DOHH2 (cell line): Measurements from ENCODE around the gene ASPN.

Experiments used
- H3F3A ChIP-seq: fragments of 200-600 bp; sonication (generic), shearing (Covaris generic); 2 replicates; pipeline ENCODE4 v1.6.0; 2016; ENCODE audit warnings: antibody characterized with exemption, mild to moderate bottlenecking; ENCODE audit not compliant: control insufficient read depth, insufficient read depth
- H3K27ac ChIP-seq: fragments of 200-600 bp; sonication (generic); 2 replicates; pipeline ENCODE4 v1.5.1; 2014; ENCODE audit warnings: low read depth, mild to moderate bottlenecking, low read length, moderate library complexity
- H3K27me3 ChIP-seq: fragments of 200-600 bp; sonication (generic); 2 replicates; pipeline ENCODE4 v1.6.1; 2014; ENCODE audit warnings: mild to moderate bottlenecking, low read length, mixed read lengths; ENCODE audit not compliant: control insufficient read depth
- H3K36me3 ChIP-seq: fragments of 200-600 bp; sonication (generic); 2 replicates; pipeline ENCODE4 v1.6.1; 2014; ENCODE audit warnings: mild to moderate bottlenecking, low read length, moderate library complexity, mixed read lengths; ENCODE audit not compliant: control insufficient read depth
- H3K4me1 ChIP-seq: fragments of 200-600 bp; sonication (generic); 2 replicates; pipeline ENCODE4 v1.6.1; 2014; ENCODE audit warnings: mild to moderate bottlenecking, low read length, mixed read lengths; ENCODE audit not compliant: control insufficient read depth
- H3K4me2 ChIP-seq: fragments of 200-600 bp; sonication (generic); 2 replicates; pipeline ENCODE4 v1.6.0; 2014; ENCODE audit warnings: mild to moderate bottlenecking, low read length, moderate library complexity
- H3K4me3 ChIP-seq: fragments of 200-600 bp; sonication (generic); 2 replicates; pipeline ENCODE4 v1.5.1; 2014; ENCODE audit warnings: mild to moderate bottlenecking, low read length, mixed read lengths
- H3K79me2 ChIP-seq: fragments of 200-600 bp; sonication (generic); 2 replicates; pipeline ENCODE4 v1.6.1; 2014; ENCODE audit warnings: mild to moderate bottlenecking, low read length, mixed read lengths; ENCODE audit not compliant: control insufficient read depth
- H3K9me2 ChIP-seq: fragments of 200-600 bp; sonication (generic); replicated peaks from 2 replicates; pipeline ENCODE4 v1.6.1; 2014; ENCODE audit warnings: mild to moderate bottlenecking, low read length, mixed read lengths; ENCODE audit not compliant: control insufficient read depth
- H3K9me3 ChIP-seq: fragments of 200-600 bp; sonication (generic); 2 replicates; pipeline ENCODE4 v1.6.1; 2014; ENCODE audit warnings: antibody characterized with exemption, low read length, mixed read lengths; ENCODE audit not compliant: control insufficient read depth, insufficient read depth
- H4K20me1 ChIP-seq: fragments of 200-600 bp; sonication (generic); 2 replicates; pipeline ENCODE4 v1.6.0; 2014; ENCODE audit warnings: low read depth, mild to moderate bottlenecking, antibody characterized with exemption, low read length, moderate library complexity; ENCODE audit not compliant: control insufficient read depth, insufficient read depth
- EZH2phosphoT487 ChIP-seq: fragments of 200-600 bp; sonication (generic); IDR thresholded peaks from 2 replicates; pipeline ENCODE4 v1.6.1; 2017; ENCODE audit warnings: borderline replicate concordance, mild to moderate bottlenecking, antibody characterized with exemption, low read length, moderate library complexity, mixed read lengths
- TF ChIP-seq, protein P1 (sequence below): fragments of 200-600 bp; sonication (generic); IDR thresholded peaks from one replicate; pipeline ENCODE4 v1.5.1; 2014; ENCODE audit warnings: antibody characterized with exemption, mild to moderate bottlenecking, low read depth, low read length; ENCODE audit not compliant: poor library complexity, severe bottlenecking

Gene ASPN

GRCh38 chr9:92524881-92525280 lies 42.6 kb upstream of the ASPN start:
- Histone ChIP-seq H3K4me3 (no peak overlapping the region), H3K27ac (no peak overlapping the region), H3K9me2 (no peaks in the 10 kb centered on the region), H3F3A (no peaks in the 10 kb centered on the region), H3K27me3 (no peaks in the 10 kb centered on the region), H3K4me1 (no peaks in the 10 kb centered on the region), H3K79me2 (no peaks in the 10 kb centered on the region), H3K4me2 (no peak overlapping the region), H3K36me3 (no peaks in the 10 kb centered on the region), H4K20me1 (no peaks in the 10 kb centered on the region), H3K9me3 (no peaks in the 10 kb centered on the region)
- TF ChIP-seq, protein P1, sequence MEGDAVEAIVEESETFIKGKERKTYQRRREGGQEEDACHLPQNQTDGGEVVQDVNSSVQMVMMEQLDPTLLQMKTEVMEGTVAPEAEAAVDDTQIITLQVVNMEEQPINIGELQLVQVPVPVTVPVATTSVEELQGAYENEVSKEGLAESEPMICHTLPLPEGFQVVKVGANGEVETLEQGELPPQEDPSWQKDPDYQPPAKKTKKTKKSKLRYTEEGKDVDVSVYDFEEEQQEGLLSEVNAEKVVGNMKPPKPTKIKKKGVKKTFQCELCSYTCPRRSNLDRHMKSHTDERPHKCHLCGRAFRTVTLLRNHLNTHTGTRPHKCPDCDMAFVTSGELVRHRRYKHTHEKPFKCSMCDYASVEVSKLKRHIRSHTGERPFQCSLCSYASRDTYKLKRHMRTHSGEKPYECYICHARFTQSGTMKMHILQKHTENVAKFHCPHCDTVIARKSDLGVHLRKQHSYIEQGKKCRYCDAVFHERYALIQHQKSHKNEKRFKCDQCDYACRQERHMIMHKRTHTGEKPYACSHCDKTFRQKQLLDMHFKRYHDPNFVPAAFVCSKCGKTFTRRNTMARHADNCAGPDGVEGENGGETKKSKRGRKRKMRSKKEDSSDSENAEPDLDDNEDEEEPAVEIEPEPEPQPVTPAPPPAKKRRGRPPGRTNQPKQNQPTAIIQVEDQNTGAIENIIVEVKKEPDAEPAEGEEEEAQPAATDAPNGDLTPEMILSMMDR, result no peak
- TF ChIP-seq EZH2phosphoT487, result no peak

DNA sequence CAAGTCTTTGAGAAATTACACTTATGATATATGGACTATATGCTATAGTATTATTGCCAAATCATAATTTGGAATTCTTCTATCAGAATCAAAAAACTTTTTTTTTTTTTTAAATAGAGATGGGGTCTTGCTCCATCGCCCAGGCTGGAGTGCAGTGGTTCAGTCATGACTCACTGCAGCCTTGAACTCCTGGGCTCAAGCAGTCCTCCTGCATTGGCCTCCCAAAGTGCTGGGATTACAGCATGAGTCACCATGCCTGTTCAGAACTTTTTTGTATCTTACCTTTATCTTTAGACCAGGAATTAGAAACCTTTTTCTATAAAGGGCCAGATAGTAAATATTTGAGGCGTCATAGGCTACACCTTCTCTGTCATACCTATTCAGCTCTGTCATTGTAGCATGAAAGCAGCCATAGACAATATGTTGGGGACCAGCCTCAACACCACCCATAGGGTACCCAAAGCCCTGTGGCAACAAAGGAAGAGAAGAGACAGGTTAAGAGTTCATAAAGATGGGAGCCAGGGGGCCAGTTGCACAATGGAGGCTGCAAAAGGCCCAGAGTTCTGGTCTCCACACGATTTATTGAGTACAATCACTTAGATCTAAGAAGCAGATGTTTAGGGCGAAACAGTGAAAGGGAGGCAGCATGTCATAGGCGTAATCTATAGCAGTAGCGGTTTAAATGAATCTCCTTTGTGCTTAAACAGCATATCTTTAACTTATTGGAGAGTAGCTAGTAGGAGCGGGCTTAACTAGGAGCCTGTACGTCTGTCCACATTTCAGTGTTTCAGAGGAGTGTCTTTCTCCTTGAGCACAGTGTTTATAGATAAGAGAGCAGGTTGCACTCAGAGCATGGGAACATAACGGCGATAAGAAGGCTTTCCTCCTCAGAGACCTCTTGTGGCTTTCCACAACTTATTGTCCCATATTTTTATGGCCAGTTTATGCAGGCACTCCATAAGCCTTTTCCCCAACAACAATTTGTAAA lies 41.0 kb upstream of the ASPN start:
- Histone ChIP-seq H3K4me3 (no peak overlapping the region), H3K79me2 (no peaks in the 10 kb centered on the region), H3K9me2 (no peaks in the 10 kb centered on the region), H3K36me3 (no peaks in the 10 kb centered on the region), H3K4me1 (no peaks in the 10 kb centered on the region), H3F3A (no peaks in the 10 kb centered on the region), H3K4me2 (no peak overlapping the region), H4K20me1 (no peaks in the 10 kb centered on the region), H3K27me3 (no peaks in the 10 kb centered on the region), H3K9me3 (no peaks in the 10 kb centered on the region), H3K27ac (no peak overlapping the region)
- TF ChIP-seq, protein P1, result no peak
- TF ChIP-seq EZH2phosphoT487, result no peak

GRCh38 chr9:92520837-92521236 lies 38.5 kb upstream of the ASPN start:
- Histone ChIP-seq H3K4me2 (no peak overlapping the region), H3K4me3 (no peak overlapping the region), H3K79me2 (no peaks in the 10 kb centered on the region), H3K9me2 (no peaks in the 10 kb centered on the region), H3K9me3 (no peaks in the 10 kb centered on the region), H3K27ac (no peak overlapping the region), H3K4me1 (no peaks in the 10 kb centered on the region), H3F3A (no peaks in the 10 kb centered on the region), H3K36me3 (no peaks in the 10 kb centered on the region), H3K27me3 (no peaks in the 10 kb centered on the region), H4K20me1 (no peaks in the 10 kb centered on the region)
- no peak for TF ChIP-seq EZH2phosphoT487
- TF ChIP-seq, protein P1, result no peak
